Measurements from ENCODE around the gene SSR1.
"Not testable (repeated sequence)": the region's sequence is repeated elsewhere in the genome, so short reads cannot be mapped to it uniquely, and the experiment has no call there.

DNA sequence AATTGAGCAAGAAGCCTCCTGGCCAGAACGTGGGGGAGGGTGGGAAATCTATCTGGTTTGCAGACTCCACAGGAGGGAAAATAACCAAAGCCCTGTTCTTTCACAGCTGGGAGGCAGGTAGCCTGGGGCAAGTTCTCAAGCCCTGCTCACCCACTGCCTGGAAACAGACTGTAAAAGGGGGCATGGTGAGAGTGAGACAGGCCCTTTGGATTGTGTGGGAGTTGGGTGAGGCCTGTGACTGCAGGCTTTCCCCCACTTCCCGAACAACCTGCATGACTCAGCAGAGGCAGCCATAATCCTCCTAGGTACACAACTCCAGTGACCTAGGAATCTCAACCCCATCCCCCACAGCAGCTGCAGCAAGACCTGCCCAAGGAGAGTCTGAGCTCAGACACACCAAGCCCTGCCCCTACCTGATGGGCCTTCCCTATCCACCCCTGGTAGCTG lies 34.6 kb upstream of the SSR1 start:
- TF ChIP-seq, protein P1, sequence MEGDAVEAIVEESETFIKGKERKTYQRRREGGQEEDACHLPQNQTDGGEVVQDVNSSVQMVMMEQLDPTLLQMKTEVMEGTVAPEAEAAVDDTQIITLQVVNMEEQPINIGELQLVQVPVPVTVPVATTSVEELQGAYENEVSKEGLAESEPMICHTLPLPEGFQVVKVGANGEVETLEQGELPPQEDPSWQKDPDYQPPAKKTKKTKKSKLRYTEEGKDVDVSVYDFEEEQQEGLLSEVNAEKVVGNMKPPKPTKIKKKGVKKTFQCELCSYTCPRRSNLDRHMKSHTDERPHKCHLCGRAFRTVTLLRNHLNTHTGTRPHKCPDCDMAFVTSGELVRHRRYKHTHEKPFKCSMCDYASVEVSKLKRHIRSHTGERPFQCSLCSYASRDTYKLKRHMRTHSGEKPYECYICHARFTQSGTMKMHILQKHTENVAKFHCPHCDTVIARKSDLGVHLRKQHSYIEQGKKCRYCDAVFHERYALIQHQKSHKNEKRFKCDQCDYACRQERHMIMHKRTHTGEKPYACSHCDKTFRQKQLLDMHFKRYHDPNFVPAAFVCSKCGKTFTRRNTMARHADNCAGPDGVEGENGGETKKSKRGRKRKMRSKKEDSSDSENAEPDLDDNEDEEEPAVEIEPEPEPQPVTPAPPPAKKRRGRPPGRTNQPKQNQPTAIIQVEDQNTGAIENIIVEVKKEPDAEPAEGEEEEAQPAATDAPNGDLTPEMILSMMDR (IDR thresholded peaks at IDR 0.05; ENCODE audit: insufficient read depth, low read depth, low read length), result not testable (repeated sequence)
- not testable (repeated sequence) for TF ChIP-seq EZH2 (IDR thresholded peaks at IDR 0.05; ENCODE audit: insufficient read depth, low read length)

All from astrocyte (in vitro differentiated cells and primary cell).